GM21526 (cell line): ENCODE measurements around the gene RSPH1.

Source experiments
- ATAC-seq: cut with Tn5 transposase; IDR thresholded peaks from one replicate; pipeline ENCODE4 v1.9.1; 2021; ENCODE audit warnings: moderate library complexity; ENCODE audit not compliant: unreplicated experiment, low FRiP score

RSPH1 gene

GRCh38 chr21:42452401-42453223 lies 43.4 kb downstream of the RSPH1 start:
- no peak for ATAC-seq

GRCh38 chr21:42451941-42452340 lies 44.1 kb downstream of the RSPH1 start:
- no peak for ATAC-seq

GRCh38 chr21:42448686-42449085 lies 47.3 kb downstream of the RSPH1 start:
- ATAC-seq, result no peak

- ATAC-seq, result no peak
These were observed 48.3 kb downstream of the RSPH1 start for GRCh38 chr21:42447732-42448131.

- ATAC-seq, result no peak
These were observed 48.8 kb downstream of the RSPH1 start for GRCh38 chr21:42447182-42447581.

- no peak for ATAC-seq
These were observed 49.5 kb downstream of the RSPH1 start for GRCh38 chr21:42446531-42446930.

- ATAC-seq, result no peak
These were observed 50.7 kb downstream of the RSPH1 start for GRCh38 chr21:42445311-42445710.

- no peak for ATAC-seq
These were observed 51.3 kb downstream of the RSPH1 start for GRCh38 chr21:42444745-42445059.

GRCh38 chr21:42443876-42444744 lies 51.9 kb downstream of the RSPH1 start:
- ATAC-seq, result no peak

- ATAC-seq, result no peak
These were observed 52.7 kb downstream of the RSPH1 start for GRCh38 chr21:42443181-42443785.

- ATAC-seq, result no peak
These were observed 54.1 kb downstream of the RSPH1 start for GRCh38 chr21:42441963-42442362.

- ATAC-seq, result no peak
These were observed 55.7 kb downstream of the RSPH1 start for GRCh38 chr21:42440187-42440792.

GRCh38 chr21:42439284-42440186 lies 56.5 kb downstream of the RSPH1 start:
- ATAC-seq, result no peak

GRCh38 chr21:42438316-42439205 lies 57.5 kb downstream of the RSPH1 start:
- ATAC-seq, result no peak

GRCh38 chr21:42437786-42438185 lies 58.2 kb downstream of the RSPH1 start:
- ATAC-seq, result no peak

GRCh38 chr21:42436914-42437313 lies 59.1 kb downstream of the RSPH1 start:
- ATAC-seq, result no peak

- ATAC-seq, result no peak
These were observed 60.2 kb downstream of the RSPH1 start for GRCh38 chr21:42435833-42436232.

- no peak for ATAC-seq
These were observed 60.6 kb downstream of the RSPH1 start for GRCh38 chr21:42435401-42435800.

- no peak for ATAC-seq
These were observed 61.1 kb downstream of the RSPH1 start for GRCh38 chr21:42434884-42435283.
